Activated CD8-positive, alpha-beta memory T cell treated with anti-CD3 and anti-CD28 coated beads, Interleukin-2, amount 50 U/mL, for 48 hours (primary cell): ENCODE measurements around the gene LRRC25.
"Not testable (repeated sequence)": the region's sequence is repeated elsewhere in the genome, so short reads cannot be mapped to it uniquely, and the experiment has no call there.

ENCODE experiments used
- DNase-seq: peaks from one replicate; pipeline ENCODE4 v3.0.0-alpha.2; 2020

LRRC25 gene

GRCh38 chr19:18401580-18402112 is 4.2 kb upstream of the LRRC25 start:
- DNase-seq, result no peak

GRCh38 chr19:18399008-18399407 is 1.6 kb upstream of the LRRC25 start:
- DNase-seq, result no peak

- DNase-seq, result no peak
Measured at GRCh38 chr19:18396471-18397241, 766 bp downstream of the LRRC25 start.

- no peak for DNase-seq
Measured at GRCh38 chr19:18393836-18394235, 3.6 kb downstream of the LRRC25 start.

- DNase-seq, result no peak
Measured at GRCh38 chr19:18392926-18393325, 4.5 kb downstream of the LRRC25 start.

- no peak for DNase-seq
Measured at GRCh38 chr19:18392417-18392816, 5.0 kb downstream of the LRRC25 start.

GRCh38 chr19:18391509-18392075 is 5.8 kb downstream of the LRRC25 start:
- no peak for DNase-seq

GRCh38 chr19:18390065-18390907 is 7.1 kb downstream of the LRRC25 start:
- DNase-seq, result no peak

- no peak for DNase-seq
Measured at GRCh38 chr19:18389726-18390064, 7.7 kb downstream of the LRRC25 start.

GRCh38 chr19:18388960-18389725 is 8.3 kb downstream of the LRRC25 start:
- no peak for DNase-seq

- DNase-seq, result peak; percentile 98
Measured at GRCh38 chr19:18388100-18388959, 9.1 kb downstream of the LRRC25 start.

GRCh38 chr19:18386543-18387271 is 10.7 kb downstream of the LRRC25 start:
- DNase-seq, result no peak

GRCh38 chr19:18385675-18386542 is 11.5 kb downstream of the LRRC25 start, which contains the start of gene GDF15:
Gene GDF15 (plus strand): TSS chr19:18386158. CDS start chr19:18386190, 32 bp downstream.
- peak; percentile 77 for DNase-seq

- no peak for DNase-seq
Measured at GRCh38 chr19:18385359-18385674, 12.1 kb downstream of the LRRC25 start.

- DNase-seq, result no peak
Measured at GRCh38 chr19:18384775-18385174, 12.6 kb downstream of the LRRC25 start.

- DNase-seq, result not testable (repeated sequence)
Measured at GRCh38 chr19:18383622-18384021, 13.8 kb downstream of the LRRC25 start.

- DNase-seq, result no peak
Measured at GRCh38 chr19:18380843-18381242, 16.6 kb downstream of the LRRC25 start.

GRCh38 chr19:18379803-18380747 is 17.3 kb downstream of the LRRC25 start:
- DNase-seq, result no peak

- DNase-seq, result no peak
Measured at GRCh38 chr19:18377026-18377425, 20.4 kb downstream of the LRRC25 start.
